ENCODE results near the gene BDKRB2.

DNA sequence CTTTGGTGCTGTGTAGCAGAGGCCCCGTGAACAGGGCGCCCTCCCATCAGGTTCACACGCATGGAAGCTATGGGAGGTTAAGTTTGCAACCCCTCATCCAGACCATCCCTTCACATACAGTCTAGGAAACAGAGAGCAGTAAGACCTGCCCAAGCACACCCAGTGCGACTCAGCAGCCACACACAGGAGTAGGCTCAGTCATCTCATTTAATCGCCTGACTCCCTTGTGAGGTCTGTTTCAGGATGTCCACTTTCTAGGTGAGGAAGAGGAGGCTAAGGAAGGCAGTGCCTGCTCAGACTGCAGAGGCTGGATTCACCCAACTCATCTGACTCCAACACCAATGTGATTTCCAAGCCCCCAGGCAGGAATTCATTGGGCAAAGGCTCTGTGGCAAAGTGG, 63.3 kb downstream of the BDKRB2 start:
- TF ChIP-seq JUND (IDR thresholded peaks at IDR 0.05; ENCODE audit: low read length) (no peak), CREB1 (IDR thresholded peaks at IDR 0.05) (no peak), POLR2A (IDR thresholded peaks at IDR 0.05; ENCODE audit: control extremely low read depth in 1 of 2, low read depth in 2 of 2, low read length in 2 of 2) (no peak), KDM1A (IDR thresholded peaks at IDR 0.05; ENCODE audit: borderline replicate concordance, low read length) (no peak), POLR2AphosphoS5 (IDR thresholded peaks at IDR 0.05; ENCODE audit: low read depth, low read length) (no peak), ZNF274 (IDR thresholded peaks at IDR 0.05; ENCODE audit: borderline replicate concordance, extremely low read depth, low read length) (no peak), EZH2 (IDR thresholded peaks at IDR 0.05; ENCODE audit: low read depth, low read length, severe bottlenecking) (no peak), BRCA1 (IDR thresholded peaks at IDR 0.05; ENCODE audit: low read depth, low read length) (no peak)
- TF ChIP-seq, protein P1, sequence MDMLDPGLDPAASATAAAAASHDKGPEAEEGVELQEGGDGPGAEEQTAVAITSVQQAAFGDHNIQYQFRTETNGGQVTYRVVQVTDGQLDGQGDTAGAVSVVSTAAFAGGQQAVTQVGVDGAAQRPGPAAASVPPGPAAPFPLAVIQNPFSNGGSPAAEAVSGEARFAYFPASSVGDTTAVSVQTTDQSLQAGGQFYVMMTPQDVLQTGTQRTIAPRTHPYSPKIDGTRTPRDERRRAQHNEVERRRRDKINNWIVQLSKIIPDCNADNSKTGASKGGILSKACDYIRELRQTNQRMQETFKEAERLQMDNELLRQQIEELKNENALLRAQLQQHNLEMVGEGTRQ (IDR thresholded peaks at IDR 0.05; ENCODE audit: low read length), result no peak
- TF ChIP-seq, protein P2, sequence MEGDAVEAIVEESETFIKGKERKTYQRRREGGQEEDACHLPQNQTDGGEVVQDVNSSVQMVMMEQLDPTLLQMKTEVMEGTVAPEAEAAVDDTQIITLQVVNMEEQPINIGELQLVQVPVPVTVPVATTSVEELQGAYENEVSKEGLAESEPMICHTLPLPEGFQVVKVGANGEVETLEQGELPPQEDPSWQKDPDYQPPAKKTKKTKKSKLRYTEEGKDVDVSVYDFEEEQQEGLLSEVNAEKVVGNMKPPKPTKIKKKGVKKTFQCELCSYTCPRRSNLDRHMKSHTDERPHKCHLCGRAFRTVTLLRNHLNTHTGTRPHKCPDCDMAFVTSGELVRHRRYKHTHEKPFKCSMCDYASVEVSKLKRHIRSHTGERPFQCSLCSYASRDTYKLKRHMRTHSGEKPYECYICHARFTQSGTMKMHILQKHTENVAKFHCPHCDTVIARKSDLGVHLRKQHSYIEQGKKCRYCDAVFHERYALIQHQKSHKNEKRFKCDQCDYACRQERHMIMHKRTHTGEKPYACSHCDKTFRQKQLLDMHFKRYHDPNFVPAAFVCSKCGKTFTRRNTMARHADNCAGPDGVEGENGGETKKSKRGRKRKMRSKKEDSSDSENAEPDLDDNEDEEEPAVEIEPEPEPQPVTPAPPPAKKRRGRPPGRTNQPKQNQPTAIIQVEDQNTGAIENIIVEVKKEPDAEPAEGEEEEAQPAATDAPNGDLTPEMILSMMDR (IDR thresholded peaks at IDR 0.05; ENCODE audit: control extremely low read depth in 1 of 3, insufficient read depth in 1 of 3, low read depth in 1 of 3, low read length in 3 of 3), result no peak
- TF ChIP-seq, protein P3, sequence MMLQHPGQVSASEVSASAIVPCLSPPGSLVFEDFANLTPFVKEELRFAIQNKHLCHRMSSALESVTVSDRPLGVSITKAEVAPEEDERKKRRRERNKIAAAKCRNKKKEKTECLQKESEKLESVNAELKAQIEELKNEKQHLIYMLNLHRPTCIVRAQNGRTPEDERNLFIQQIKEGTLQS (IDR thresholded peaks at IDR 0.05; ENCODE audit: insufficient read depth, low read depth, low read length), result no peak
- TF ChIP-seq, protein P4, sequence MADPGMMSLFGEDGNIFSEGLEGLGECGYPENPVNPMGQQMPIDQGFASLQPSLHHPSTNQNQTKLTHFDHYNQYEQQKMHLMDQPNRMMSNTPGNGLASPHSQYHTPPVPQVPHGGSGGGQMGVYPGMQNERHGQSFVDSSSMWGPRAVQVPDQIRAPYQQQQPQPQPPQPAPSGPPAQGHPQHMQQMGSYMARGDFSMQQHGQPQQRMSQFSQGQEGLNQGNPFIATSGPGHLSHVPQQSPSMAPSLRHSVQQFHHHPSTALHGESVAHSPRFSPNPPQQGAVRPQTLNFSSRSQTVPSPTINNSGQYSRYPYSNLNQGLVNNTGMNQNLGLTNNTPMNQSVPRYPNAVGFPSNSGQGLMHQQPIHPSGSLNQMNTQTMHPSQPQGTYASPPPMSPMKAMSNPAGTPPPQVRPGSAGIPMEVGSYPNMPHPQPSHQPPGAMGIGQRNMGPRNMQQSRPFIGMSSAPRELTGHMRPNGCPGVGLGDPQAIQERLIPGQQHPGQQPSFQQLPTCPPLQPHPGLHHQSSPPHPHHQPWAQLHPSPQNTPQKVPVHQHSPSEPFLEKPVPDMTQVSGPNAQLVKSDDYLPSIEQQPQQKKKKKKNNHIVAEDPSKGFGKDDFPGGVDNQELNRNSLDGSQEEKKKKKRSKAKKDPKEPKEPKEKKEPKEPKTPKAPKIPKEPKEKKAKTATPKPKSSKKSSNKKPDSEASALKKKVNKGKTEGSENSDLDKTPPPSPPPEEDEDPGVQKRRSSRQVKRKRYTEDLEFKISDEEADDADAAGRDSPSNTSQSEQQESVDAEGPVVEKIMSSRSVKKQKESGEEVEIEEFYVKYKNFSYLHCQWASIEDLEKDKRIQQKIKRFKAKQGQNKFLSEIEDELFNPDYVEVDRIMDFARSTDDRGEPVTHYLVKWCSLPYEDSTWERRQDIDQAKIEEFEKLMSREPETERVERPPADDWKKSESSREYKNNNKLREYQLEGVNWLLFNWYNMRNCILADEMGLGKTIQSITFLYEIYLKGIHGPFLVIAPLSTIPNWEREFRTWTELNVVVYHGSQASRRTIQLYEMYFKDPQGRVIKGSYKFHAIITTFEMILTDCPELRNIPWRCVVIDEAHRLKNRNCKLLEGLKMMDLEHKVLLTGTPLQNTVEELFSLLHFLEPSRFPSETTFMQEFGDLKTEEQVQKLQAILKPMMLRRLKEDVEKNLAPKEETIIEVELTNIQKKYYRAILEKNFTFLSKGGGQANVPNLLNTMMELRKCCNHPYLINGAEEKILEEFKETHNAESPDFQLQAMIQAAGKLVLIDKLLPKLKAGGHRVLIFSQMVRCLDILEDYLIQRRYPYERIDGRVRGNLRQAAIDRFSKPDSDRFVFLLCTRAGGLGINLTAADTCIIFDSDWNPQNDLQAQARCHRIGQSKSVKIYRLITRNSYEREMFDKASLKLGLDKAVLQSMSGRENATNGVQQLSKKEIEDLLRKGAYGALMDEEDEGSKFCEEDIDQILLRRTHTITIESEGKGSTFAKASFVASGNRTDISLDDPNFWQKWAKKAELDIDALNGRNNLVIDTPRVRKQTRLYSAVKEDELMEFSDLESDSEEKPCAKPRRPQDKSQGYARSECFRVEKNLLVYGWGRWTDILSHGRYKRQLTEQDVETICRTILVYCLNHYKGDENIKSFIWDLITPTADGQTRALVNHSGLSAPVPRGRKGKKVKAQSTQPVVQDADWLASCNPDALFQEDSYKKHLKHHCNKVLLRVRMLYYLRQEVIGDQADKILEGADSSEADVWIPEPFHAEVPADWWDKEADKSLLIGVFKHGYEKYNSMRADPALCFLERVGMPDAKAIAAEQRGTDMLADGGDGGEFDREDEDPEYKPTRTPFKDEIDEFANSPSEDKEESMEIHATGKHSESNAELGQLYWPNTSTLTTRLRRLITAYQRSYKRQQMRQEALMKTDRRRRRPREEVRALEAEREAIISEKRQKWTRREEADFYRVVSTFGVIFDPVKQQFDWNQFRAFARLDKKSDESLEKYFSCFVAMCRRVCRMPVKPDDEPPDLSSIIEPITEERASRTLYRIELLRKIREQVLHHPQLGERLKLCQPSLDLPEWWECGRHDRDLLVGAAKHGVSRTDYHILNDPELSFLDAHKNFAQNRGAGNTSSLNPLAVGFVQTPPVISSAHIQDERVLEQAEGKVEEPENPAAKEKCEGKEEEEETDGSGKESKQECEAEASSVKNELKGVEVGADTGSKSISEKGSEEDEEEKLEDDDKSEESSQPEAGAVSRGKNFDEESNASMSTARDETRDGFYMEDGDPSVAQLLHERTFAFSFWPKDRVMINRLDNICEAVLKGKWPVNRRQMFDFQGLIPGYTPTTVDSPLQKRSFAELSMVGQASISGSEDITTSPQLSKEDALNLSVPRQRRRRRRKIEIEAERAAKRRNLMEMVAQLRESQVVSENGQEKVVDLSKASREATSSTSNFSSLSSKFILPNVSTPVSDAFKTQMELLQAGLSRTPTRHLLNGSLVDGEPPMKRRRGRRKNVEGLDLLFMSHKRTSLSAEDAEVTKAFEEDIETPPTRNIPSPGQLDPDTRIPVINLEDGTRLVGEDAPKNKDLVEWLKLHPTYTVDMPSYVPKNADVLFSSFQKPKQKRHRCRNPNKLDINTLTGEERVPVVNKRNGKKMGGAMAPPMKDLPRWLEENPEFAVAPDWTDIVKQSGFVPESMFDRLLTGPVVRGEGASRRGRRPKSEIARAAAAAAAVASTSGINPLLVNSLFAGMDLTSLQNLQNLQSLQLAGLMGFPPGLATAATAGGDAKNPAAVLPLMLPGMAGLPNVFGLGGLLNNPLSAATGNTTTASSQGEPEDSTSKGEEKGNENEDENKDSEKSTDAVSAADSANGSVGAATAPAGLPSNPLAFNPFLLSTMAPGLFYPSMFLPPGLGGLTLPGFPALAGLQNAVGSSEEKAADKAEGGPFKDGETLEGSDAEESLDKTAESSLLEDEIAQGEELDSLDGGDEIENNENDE (IDR thresholded peaks at IDR 0.05; ENCODE audit: insufficient replicate concordance, low read length), result no peak

Data from H1 (cell line).